Left lung (tissue), 10 donors: ENCODE measurements around the gene TACC2. TPM values are rescaled to one million over a fixed set of nuclear protein-coding genes. Genes with fewer than 3 reads are reported as not detected.
A peak's percentile ranks its signal among the peaks of the same experiment; 100 is the strongest.

Experiments used
- ATAC-seq: fragments of 200-7000 bp; cut with Tn5 transposase; one replicate; pipeline ENCODE4 v1.9.1; 2020; ENCODE audit warnings: moderate library complexity
- DNase-seq, 4 donors: peaks; one replicate each; pipeline ENCODE4 v3.0.0-alpha.2; 2013 to 2020
- H3K27ac ChIP-seq, 2 donors: fragments of 200-600 bp; sonication (generic) in 1 of 2; one replicate each; pipeline versions ENCODE4 v1.5.0 to v1.8.0; 2020 to 2021
- H3K27me3 ChIP-seq, 2 donors: fragments of 200-600 bp; sonication (generic) in 1 of 2; one replicate each; pipeline versions ENCODE4 v1.5.0 to v1.8.0; 2020 to 2021
- H3K36me3 ChIP-seq, 2 donors: fragments of 200-600 bp; sonication (generic) in 1 of 2; one replicate each; pipeline versions ENCODE4 v1.5.0 to v1.8.0; 2020 to 2021
- H3K4me1 ChIP-seq, 2 donors: fragments of 200-600 bp; one replicate each; pipeline ENCODE4 v1.8.0; 2021
- H3K4me3 ChIP-seq, 2 donors: fragments of 200-600 bp; sonication (generic) in 1 of 2; one replicate each; pipeline versions ENCODE4 v1.5.0 to v1.8.0; 2020 to 2021; ENCODE audit warnings: mild to moderate bottlenecking in 1 of 2
- H3K9me3 ChIP-seq, 2 donors: fragments of 200-600 bp; sonication (generic) in 1 of 2; one replicate each; pipeline versions ENCODE4 v1.5.0 to v1.8.0; 2020 to 2021
- CTCF ChIP-seq, 2 donors: fragments of 200-600 bp; sonication (generic) in 1 of 2; IDR thresholded peaks; one replicate each; pipeline versions ENCODE4 v1.5.0 to v1.8.0; 2021; ENCODE audit warnings: antibody characterized with exemption in 2 of 2
- intact Hi-C, 2 donors: fragments of 100-400 bp; cut with DNase I; formaldehyde crosslinking; loops; one replicate each; pipeline versions ENCODE4 v1.11.2 to v1.14.2; 2022
- polyA plus RNA-seq, 6 donors: library from polyadenylated mRNA; unstranded; fragments of 120-200 nt; gene quantifications; one replicate each; pipeline ENCODE4 v1.2.1, GENCODE V29; 2013; ENCODE audit not compliant: insufficient read length in 6 of 6
- total RNA-seq, 2 donors: library from RNA; stranded (reverse); fragmentation: NEBNext Ultra II Directional; extraction: Animal tissue kit (Norgen Biotek cat#: 25700); gene quantifications; one replicate each; pipeline ENCODE4 v1.2.1, GENCODE V29; 2021
- donor health status: DM: no; HTN: yes; CAD: no.
- donor health status: DM: no; HTN: no; CAD: no.

Gene TACC2
- total and polyA plus RNA-seq, 8 donors, result 21.0 to 193 (median 23.9) TPM

- intact Hi-C loops, result loop anchor here in 1 of 2 donors (10.0 kb wide), 1 partner anchor 60 kb away; no protein-coding TSS in a partner anchor
- TF ChIP-seq CTCF (IDR thresholded peaks at IDR 0.05), result peak; percentile 41 to 47
- Histone ChIP-seq H3K27ac (peak overlapping the region in 1 of 2 donors; percentile 59), H3K4me3 (no peak overlapping the region), H3K4me1 (peaks cover 0 to 10% of the 10 kb centered on the region in 2 donors), H3K36me3 (no peaks in the 10 kb centered on the region), H3K27me3 (no peaks in the 10 kb centered on the region), H3K9me3 (no peaks in the 10 kb centered on the region)
- DNase-seq, result peak in 2 of 4 donors; percentile 42 to 43
- ATAC-seq, result peak; percentile 65
Measured at GRCh38 chr10:122054048-122055025, 65.4 kb downstream of the TACC2 start.

- Histone ChIP-seq H3K4me3 (no peak overlapping the region), H3K27me3 (no peaks in the 10 kb centered on the region), H3K4me1 (peaks cover 0 to 10% of the 10 kb centered on the region in 2 donors), H3K36me3 (no peaks in the 10 kb centered on the region), H3K9me3 (no peaks in the 10 kb centered on the region), H3K27ac (peak overlapping the region in 1 of 2 donors; percentile 59)
- intact Hi-C loops, result loop anchor here in 1 of 2 donors (10.0 kb wide), 1 partner anchor 60 kb away; no protein-coding TSS in a partner anchor
- DNase-seq (no peak), ATAC-seq (no peak)
- no peak for TF ChIP-seq CTCF (IDR thresholded peaks at IDR 0.05)
Measured at GRCh38 chr10:122055252-122055651, 66.3 kb downstream of the TACC2 start.

GRCh38 chr10:122056431-122057094 lies 67.6 kb downstream of the TACC2 start:
- DNase-seq, result peak in 1 of 4 donors; percentile 43
- intact Hi-C loops, result loop anchor here in 1 of 2 donors (10.0 kb wide), 1 partner anchor 58 kb away; no protein-coding TSS in a partner anchor
- Histone ChIP-seq H3K27ac (peak overlapping the region; percentile 44 to 55), H3K4me3 (no peak overlapping the region), H3K36me3 (no peaks in the 10 kb centered on the region), H3K9me3 (no peaks in the 10 kb centered on the region), H3K27me3 (no peaks in the 10 kb centered on the region), H3K4me1 (peaks cover 0 to 6% of the 10 kb centered on the region in 2 donors)
- peak; percentile 75 for ATAC-seq
- no peak for TF ChIP-seq CTCF (IDR thresholded peaks at IDR 0.05)

GRCh38 chr10:122057841-122058413 lies 69.0 kb downstream of the TACC2 start:
- intact Hi-C loops, result loop anchor here in 1 of 2 donors (10.0 kb wide), 1 partner anchor 57 kb away; no protein-coding TSS in a partner anchor
- no peaks in the 10 kb centered on the region for H3K27me3 ChIP-seq
- no peaks in the 10 kb centered on the region for H3K36me3 ChIP-seq
- TF ChIP-seq CTCF (IDR thresholded peaks at IDR 0.05), result no peak
- H3K27ac ChIP-seq, result no peak overlapping the region
- DNase-seq (no peak), ATAC-seq (no peak)
- peaks cover 5 to 9% of the 10 kb centered on the region in 2 donors for H3K4me1 ChIP-seq
- H3K9me3 ChIP-seq, result no peaks in the 10 kb centered on the region
- no peak overlapping the region for H3K4me3 ChIP-seq
